GM18502 (cell line): ENCODE results near the gene RGMB.

Experiments used
- ATAC-seq: cut with Tn5 transposase; IDR thresholded peaks from one replicate; pipeline ENCODE4 v1.9.1; 2021; ENCODE audit warnings: mild to moderate bottlenecking; ENCODE audit not compliant: unreplicated experiment, poor library complexity

The RGMB gene

GRCh38 chr5:98767581-98767980 lies 5.9 kb upstream of the RGMB start:
- no peak for ATAC-seq

GRCh38 chr5:98768160-98768959 lies 5.1 kb upstream of the RGMB start:
- ATAC-seq, result peak; percentile 42

GRCh38 chr5:98768960-98769209 lies 4.6 kb upstream of the RGMB start:
- no peak for ATAC-seq

GRCh38 chr5:98769210-98769958 lies 4.1 kb upstream of the RGMB start:
- no peak for ATAC-seq

GRCh38 chr5:98769959-98770208 lies 3.6 kb upstream of the RGMB start:
- no peak for ATAC-seq

- no peak for ATAC-seq
Measured at GRCh38 chr5:98770209-98770910, 3.1 kb upstream of the RGMB start.

- no peak for ATAC-seq
Measured at GRCh38 chr5:98770911-98771322, 2.5 kb upstream of the RGMB start.

- no peak for ATAC-seq
Measured at GRCh38 chr5:98771382-98772109, 1.9 kb upstream of the RGMB start.

- ATAC-seq, result peak; percentile 37
Measured at GRCh38 chr5:98772415-98773213, 849 bp upstream of the RGMB start.

GRCh38 chr5:98773214-98773463 lies 324 bp upstream of the RGMB start:
- ATAC-seq, result no peak

- peak; percentile 37 for ATAC-seq
Measured at GRCh38 chr5:98774192-98775033, 950 bp downstream of the RGMB start.

- ATAC-seq, result no peak
Measured at GRCh38 chr5:98775246-98776065, 2.0 kb downstream of the RGMB start.

GRCh38 chr5:98776066-98776705 lies 2.7 kb downstream of the RGMB start:
- ATAC-seq, result no peak

- ATAC-seq, result no peak
Measured at GRCh38 chr5:98777295-98777694, 3.8 kb downstream of the RGMB start.

GRCh38 chr5:98779264-98779877 lies 5.9 kb downstream of the RGMB start:
- no peak for ATAC-seq

GRCh38 chr5:98780390-98780789 lies 6.9 kb downstream of the RGMB start:
- ATAC-seq, result no peak

GRCh38 chr5:98781520-98781919 lies 8.1 kb downstream of the RGMB start:
- no peak for ATAC-seq

GRCh38 chr5:98781964-98782363 lies 8.5 kb downstream of the RGMB start:
- peak; percentile 45 for ATAC-seq
